Stimulated activated CD4-positive, alpha-beta T cell treated with anti-CD3 and anti-CD28 coated beads, Interleukin-2, amount 100 ng/mL, for 48 hours (primary cell): ENCODE data around the gene DISC1.

Source experiments
- DNase-seq, 2 donors: peaks; one replicate each; pipeline ENCODE4 v3.0.0-alpha.2; 2020

The DISC1 gene

GRCh38 chr1:231918239-231919015 is 291.8 kb downstream of the DISC1 start:
- no peak for DNase-seq

- DNase-seq: no peak
Measured at GRCh38 chr1:231919239-231919885, 292.8 kb downstream of the DISC1 start.

GRCh38 chr1:231919886-231920285 is 293.3 kb downstream of the DISC1 start:
- no peak for DNase-seq

GRCh38 chr1:231921646-231922345 is 295.2 kb downstream of the DISC1 start:
- DNase-seq: no peak

- no peak for DNase-seq
Measured at GRCh38 chr1:231923491-231924041, 297.0 kb downstream of the DISC1 start.

GRCh38 chr1:231924180-231924579 is 297.6 kb downstream of the DISC1 start:
- no peak for DNase-seq

GRCh38 chr1:231925864-231926263 is 299.3 kb downstream of the DISC1 start:
- no peak for DNase-seq

GRCh38 chr1:231926340-231926739 is 299.8 kb downstream of the DISC1 start:
- DNase-seq: no peak

- DNase-seq: no peak
Measured at GRCh38 chr1:231926933-231927332, 300.3 kb downstream of the DISC1 start.

- DNase-seq: no peak
Measured at GRCh38 chr1:231927431-231927830, 300.8 kb downstream of the DISC1 start.

- DNase-seq: no peak
Measured at GRCh38 chr1:231929311-231929710, 302.7 kb downstream of the DISC1 start.

- no peak for DNase-seq
Measured at GRCh38 chr1:231930257-231930947, 303.8 kb downstream of the DISC1 start.

GRCh38 chr1:231931146-231931545 is 304.6 kb downstream of the DISC1 start:
- no peak for DNase-seq

GRCh38 chr1:231931846-231932454 is 305.4 kb downstream of the DISC1 start:
- peak; percentile 59 to 61 for DNase-seq

GRCh38 chr1:231933711-231934626 is 307.4 kb downstream of the DISC1 start:
- DNase-seq: no peak

GRCh38 chr1:231934797-231935196 is 308.2 kb downstream of the DISC1 start:
- no peak for DNase-seq

GRCh38 chr1:231935856-231936255 is 309.3 kb downstream of the DISC1 start:
- no peak for DNase-seq

GRCh38 chr1:231936983-231937775 is 310.6 kb downstream of the DISC1 start:
- no peak for DNase-seq

- DNase-seq: no peak
Measured at GRCh38 chr1:231938211-231938610, 311.6 kb downstream of the DISC1 start.

GRCh38 chr1:231938711-231939110 is 312.1 kb downstream of the DISC1 start:
- no peak for DNase-seq
